HPDE6-E6E7 (cell line): ENCODE measurements around the gene VPS72.
A peak's percentile ranks its signal among the peaks of the same experiment; 100 is the strongest.

Experiments used
- DNase-seq: peaks from one replicate; pipeline ENCODE4 v3.0.0; 2011; ENCODE audit warnings: missing footprints; ENCODE audit errors: extremely low spot score

The VPS72 gene

GRCh38 chr1:151187205-151187604 lies 2.8 kb downstream of the VPS72 start:
- DNase-seq, result no peak

DNA sequence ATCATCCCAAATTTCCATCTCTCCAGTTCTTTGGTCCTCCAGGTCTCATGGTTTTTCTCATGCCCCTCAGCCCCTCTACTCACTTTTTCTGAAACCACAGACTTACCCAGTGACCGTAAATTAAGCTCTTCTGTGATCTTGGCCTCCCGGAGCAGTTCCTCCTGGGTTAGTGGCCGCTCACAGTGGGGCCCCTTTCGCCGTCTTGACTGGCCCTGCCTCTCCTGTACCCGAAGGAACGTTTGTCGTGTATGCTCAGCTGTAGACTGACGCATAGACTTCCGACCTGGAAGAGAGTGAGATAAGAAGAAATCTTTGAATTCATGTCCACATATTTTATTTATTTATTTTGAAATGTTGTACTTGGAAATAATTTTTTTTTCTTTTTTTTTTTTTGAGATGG lies 5.8 kb downstream of the VPS72 start:
- DNase-seq, result no peak

DNA sequence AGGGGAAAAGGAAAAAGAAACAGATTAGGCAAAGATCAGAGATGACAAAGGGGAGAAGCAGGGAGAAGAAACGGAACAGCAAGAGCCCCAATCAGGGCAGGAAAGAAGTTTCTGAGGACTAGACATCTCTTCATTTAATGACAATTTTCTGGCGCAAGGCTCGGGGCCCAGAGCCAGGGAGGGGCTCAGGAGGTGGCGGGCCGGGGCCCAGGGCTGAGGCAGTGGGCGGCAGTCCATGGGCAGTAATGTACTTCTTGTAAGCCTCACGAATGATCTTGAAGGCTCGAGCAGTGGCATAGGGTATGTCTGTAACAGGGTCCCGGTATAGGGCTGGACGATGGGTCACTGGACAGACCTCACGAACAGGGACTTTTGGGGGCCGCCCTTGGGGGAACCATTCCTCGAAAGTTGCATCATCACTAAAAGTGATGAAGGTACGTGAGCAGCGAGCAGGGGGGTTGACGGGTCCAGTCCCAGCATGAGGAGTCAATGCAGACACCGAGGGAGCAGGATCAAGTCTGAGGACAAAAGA lies 13.4 kb downstream of the VPS72 start:
- no peak for DNase-seq

- no peak for DNase-seq
Observed at GRCh38 chr1:151175863-151176262, 14.1 kb downstream of the VPS72 start, which contains the start of gene TMOD4. Gene TMOD4 (minus strand): TSS chr1:151175981. CDS start chr1:151174875, 1,106 bp downstream.

DNA sequence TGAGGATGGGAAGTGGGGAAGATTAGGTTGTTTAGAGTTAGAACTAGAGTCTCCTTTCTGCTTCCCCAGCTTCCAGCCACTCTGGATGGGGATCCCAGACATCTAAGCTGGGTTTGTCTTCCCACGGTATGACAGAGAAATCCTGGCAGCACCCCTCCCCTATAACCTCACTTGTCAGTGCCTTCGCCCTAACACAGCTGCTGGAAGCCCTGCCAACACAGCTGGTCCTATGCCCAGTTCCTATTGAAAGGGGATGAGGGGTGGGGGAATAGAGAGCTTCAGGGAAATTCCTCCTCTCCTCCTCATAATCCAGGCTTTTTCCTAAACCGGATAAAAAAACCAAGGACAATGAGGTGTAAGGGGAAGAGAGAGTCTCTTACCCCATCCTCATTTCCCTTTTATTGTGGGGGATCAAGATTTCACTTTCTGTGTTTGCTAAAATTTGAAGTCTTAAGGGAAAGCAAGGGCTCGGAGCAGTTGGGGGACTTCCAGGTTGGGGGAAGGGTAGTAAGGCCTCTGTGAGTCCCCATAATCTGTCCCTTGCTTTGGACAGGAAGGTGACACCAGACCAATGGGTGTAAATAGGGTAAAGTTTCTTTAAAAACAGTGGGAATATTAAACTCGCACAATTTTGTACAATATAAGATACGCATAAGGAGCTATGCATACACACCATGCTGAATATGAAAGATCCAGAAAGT lies 14.8 kb downstream of the VPS72 start:
- DNase-seq, result no peak

GRCh38 chr1:151171190-151171589 lies 18.8 kb downstream of the VPS72 start:
- DNase-seq, result no peak

DNA sequence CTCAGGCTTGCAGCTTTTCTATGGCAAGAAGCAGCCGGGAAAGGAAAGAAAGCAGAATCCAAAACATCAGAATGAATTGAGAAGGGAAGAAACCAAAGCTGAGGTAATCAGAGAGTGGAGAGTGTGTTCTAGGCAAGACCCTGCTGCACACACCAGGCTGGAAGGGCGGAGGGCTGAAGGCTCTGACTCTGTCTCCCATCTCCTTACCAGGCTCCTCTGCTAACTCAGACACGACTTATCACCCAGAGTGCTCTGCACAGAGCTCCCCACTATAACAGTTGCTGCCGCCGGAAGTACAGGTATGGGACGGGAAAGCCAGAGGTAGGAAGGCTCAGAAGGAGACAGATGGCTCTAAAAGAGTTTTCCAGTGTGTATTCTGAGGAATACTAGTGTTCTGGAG lies 22.9 kb downstream of the VPS72 start:
- DNase-seq, result no peak

- peak; percentile 49 for DNase-seq
Observed at GRCh38 chr1:151166505-151166956, 23.5 kb downstream of the VPS72 start.

- peak; percentile 97 for DNase-seq
Observed at GRCh38 chr1:151165738-151166504, 24.1 kb downstream of the VPS72 start, which contains the start of the genes LYSMD1 and SCNM1. Gene LYSMD1 (minus strand): TSS chr1:151165902. CDS start chr1:151165258, 644 bp downstream. Gene SCNM1 (plus strand): TSS chr1:151166144. CDS start chr1:151166153, 9 bp downstream.

DNA sequence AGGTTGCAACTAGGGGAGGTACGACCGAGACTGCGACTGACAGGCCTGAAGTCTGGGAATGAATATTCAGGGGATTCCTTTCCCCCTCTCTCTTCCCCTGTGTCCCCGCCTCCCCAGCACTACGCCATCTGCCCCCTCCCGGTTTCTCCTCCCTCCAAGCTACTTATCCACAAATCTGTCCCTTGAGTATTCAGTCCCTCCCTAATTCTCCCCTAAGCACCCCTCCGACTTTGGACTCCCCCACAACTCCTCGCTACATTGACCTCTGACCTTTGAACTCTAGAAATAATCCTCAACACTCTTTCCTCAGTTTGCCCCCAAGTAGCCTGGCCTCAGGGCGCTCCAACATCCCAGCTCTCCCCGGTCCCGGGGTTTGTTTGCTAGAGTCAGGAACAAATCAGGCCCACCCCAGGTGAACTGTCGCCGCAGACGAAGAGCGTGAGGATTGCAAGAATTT lies 24.7 kb downstream of the VPS72 start:
- DNase-seq, result no peak

DNA sequence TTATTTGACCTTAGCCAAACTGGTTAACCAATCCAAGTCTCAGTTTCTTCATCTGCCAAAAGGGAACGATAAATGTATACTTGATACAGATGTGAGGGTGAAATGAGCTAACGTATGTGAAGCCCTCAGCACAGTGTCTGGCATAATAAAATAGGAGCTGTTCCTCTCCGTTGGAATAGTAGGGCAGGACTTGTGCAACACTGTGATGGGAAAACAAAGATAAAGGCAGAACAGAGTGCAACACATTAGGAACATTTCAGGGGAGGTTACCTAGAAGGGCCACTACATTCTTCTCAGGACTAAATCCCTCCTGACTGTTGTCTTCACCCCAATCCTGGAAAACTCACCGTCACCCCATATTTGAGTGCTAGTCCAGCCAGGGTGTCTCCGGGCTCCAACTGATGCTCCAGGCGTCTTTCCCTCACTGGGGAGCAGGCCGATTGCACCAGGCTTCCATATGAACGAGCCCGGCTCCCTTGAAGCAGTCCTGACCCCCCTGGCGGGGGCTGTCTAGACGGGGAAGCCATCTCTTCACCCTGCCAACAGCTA lies 25.2 kb downstream of the VPS72 start:
- DNase-seq, result no peak

GRCh38 chr1:151159373-151159772 lies 30.6 kb downstream of the VPS72 start:
- no peak for DNase-seq

GRCh38 chr1:151158751-151159251 lies 31.2 kb downstream of the VPS72 start:
- no peak for DNase-seq

GRCh38 chr1:151158326-151158725 lies 31.7 kb downstream of the VPS72 start:
- no peak for DNase-seq

GRCh38 chr1:151157067-151157531 lies 32.9 kb downstream of the VPS72 start:
- DNase-seq, result no peak

DNA sequence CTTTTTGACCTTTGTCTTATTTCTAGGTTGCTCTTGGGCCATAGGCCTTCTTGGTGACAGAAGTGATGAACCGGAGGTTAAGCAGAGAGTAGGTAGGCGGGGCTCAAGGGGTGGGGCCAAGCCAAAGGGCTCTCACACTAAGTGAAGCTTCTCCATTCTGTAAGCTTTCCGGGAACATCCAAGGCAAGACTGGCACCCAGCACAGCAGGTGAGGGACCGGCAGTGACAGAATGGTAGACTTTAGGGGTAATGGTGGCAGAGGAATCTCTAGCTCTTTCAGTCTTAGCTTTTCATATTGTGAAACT lies 33.5 kb downstream of the VPS72 start, which contains the start of gene TNFAIP8L2:
TNFAIP8L2 (plus strand) TSS at position 135 of the 305 bp plus-strand sequence. CDS start 2,049 bp downstream, outside the sequence.
- DNase-seq, result no peak

GRCh38 chr1:151147665-151148064 lies 42.3 kb downstream of the VPS72 start:
- DNase-seq, result no peak

DNA sequence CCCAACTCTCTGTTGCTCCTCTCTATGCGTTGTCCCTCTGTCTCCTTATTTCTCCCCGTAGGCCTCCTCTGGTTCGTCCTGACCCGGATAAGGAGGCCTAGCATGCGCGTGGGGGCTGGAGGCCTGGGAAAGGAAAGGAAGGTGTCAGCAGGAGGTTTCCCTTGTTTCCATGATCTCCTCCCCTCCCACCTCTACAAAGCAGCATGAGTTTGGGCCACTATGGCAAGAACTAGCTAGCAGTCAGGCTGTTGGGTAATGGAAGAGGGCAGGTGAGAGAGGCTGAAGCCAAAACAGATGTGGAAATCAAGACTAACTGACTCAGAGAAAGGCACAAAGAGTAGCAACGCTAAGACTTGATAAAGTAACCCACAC lies 42.9 kb downstream of the VPS72 start:
- no peak for DNase-seq

GRCh38 chr1:151146412-151147131 lies 43.4 kb downstream of the VPS72 start, which contains the start of gene SEMA6C:
Gene SEMA6C (minus strand): TSS chr1:151146631. CDS start chr1:151142621, 4,010 bp downstream.
- peak; percentile 95 for DNase-seq

DNA sequence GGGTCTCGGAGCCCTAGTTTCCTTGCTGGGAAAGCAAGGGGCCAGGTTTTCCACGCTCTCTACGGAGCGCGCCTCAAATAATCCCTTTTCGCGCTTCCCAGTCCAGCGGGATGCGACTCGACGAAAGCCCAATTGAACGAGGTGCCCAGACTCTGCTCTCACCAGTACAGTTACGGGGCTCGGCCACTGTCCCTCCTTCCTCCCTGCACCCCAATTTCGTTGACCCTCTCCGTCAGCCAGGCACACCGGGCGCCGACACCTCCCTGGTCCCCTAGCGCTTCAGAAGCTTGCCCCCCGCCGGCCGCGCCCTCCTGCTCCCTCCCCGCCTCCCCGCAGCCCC lies 44.0 kb downstream of the VPS72 start:
- no peak for DNase-seq
